ENCODE data around the gene ZFYVE9.
"Not testable (repeated sequence)": the region's sequence is repeated elsewhere in the genome, so short reads cannot be mapped to it uniquely, and the experiment has no call there.

The ZFYVE9 gene

GRCh38 chr1:52192024-52192423 is 50.1 kb downstream of the ZFYVE9 start:
- DNase-seq (ENCODE audit: low read depth): no peak

DNA sequence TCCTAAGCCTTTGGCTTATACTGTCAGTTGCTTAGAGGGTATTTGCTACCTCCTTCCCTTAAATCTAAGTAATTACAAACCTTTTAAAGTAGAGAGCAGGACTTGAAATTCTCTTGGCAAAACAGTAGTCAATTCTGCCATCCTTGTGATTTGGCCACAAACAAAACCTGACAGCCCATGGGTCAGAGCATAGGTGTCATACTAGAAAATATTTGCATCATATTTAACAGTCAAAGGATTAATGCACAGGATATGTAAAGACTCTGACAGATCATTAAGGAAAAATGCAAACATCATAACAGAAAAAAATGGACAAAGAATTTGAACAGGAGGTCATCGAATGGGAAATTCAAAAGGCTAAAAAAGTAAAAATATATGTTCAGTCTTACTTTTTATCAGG is 50.5 kb downstream of the ZFYVE9 start:
- DNase-seq (ENCODE audit: low read depth): no peak

GRCh38 chr1:52193985-52194384 is 52.1 kb downstream of the ZFYVE9 start:
- DNase-seq (ENCODE audit: low read depth): no peak

DNA sequence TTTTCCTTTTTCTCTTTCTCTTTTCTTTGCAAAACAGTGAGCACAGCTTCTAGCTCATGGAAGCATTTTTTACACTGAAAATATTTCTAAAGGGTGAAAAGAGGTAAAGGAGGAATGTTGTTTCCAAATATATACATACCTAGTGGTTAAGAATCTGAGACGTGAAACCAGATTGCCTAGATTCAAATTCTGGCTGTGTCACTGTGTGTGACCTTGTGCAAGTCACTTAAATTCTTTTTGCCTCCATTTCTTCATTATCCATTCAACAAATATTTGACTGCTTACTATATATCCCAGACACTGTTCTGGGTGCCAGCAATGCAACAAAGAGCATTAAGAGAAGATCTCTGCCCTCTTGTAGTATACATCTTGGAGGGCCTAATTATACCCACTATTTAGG is 53.3 kb downstream of the ZFYVE9 start:
- DNase-seq (ENCODE audit: low read depth): no peak

- DNase-seq (ENCODE audit: low read depth): no peak
Observed at GRCh38 chr1:52203935-52204625, 62.2 kb downstream of the ZFYVE9 start.

GRCh38 chr1:52204696-52205095 is 62.8 kb downstream of the ZFYVE9 start:
- no peak for DNase-seq (ENCODE audit: low read depth)

GRCh38 chr1:52206686-52207085 is 64.8 kb downstream of the ZFYVE9 start:
- DNase-seq (ENCODE audit: low read depth): not testable (repeated sequence)

DNA sequence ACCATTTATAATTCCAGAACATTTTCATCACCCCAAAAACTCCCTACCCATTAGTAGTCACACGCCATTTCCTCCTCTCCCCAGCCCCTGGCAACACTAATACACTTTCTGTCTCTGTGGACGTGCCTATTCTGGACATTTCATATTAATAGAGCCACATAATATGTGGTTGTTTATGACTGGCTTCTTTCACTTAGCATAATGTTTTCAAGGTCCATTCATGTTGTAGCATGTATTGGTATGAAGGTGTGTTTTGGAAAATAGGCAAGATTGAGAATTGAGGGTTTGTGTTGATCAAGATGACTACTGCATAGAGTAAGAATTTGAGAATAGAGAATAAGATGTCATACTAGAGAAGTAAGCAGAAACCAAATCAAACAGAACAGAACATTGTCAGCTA is 67.5 kb downstream of the ZFYVE9 start:
- no peak for DNase-seq (ENCODE audit: low read depth)

DNA sequence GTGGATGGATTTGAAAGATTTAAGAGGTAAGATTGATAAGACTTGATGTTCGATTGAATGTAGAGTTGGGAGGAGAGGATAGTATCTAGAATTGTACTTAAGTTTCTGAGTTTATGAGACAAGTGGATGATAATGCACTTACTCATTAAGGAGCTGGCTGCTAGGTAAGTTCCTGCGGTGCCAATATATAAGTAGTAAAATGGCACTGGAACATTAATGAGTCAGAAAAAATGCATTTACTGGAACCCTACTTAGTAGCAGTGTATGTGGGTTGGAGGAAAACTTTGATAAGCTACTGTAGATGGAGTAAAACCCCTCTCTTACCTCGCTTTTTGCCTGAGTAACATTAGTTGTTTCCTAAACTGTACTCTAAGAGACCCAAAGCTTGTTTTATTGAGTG is 68.2 kb downstream of the ZFYVE9 start:
- DNase-seq (ENCODE audit: low read depth): no peak

- no peak for DNase-seq (ENCODE audit: low read depth)
Observed at GRCh38 chr1:52216907-52217458, 75.1 kb downstream of the ZFYVE9 start.

DNA sequence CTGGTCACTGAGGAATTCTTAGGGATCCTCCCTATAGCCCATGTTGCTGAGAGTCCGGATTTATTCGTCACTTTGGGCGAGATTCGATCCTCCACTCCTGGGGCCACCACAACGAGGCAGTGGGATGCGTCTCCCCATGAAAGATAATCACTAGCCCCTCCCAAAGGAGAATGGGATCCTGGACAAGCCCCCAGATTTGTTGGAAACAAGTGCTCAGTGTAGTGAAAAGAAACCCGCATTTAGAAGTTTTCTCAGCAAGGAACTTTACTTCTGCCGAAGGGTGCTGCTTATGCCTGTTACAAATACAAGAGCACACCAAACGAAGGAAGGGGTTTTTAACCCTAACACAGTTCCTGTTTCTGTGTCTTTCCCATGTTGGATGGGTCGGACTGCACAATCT is 83.3 kb downstream of the ZFYVE9 start:
- no peak for DNase-seq (ENCODE audit: low read depth)

DNA sequence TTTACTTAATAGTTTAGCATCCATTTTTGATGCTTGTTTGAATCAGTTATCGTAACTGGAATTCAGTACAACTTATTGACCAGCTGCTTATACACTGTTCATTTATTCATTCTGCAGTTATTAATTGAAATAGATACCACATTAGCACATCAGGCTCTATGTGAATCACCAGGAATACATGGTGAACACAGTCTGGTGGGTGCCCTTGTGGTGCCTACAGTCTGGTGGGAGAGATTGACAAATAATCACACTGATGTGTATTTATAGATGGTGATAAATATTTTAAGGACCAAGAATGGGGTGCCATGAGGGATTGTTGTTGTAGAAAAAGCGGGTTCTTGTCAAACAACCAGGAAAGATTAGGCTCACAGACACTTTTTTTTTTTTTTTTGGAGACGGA is 87.6 kb downstream of the ZFYVE9 start:
- no peak for DNase-seq (ENCODE audit: low read depth)

GRCh38 chr1:52233463-52233862 is 91.6 kb downstream of the ZFYVE9 start:
- DNase-seq (ENCODE audit: low read depth): no peak

GRCh38 chr1:52234014-52234413 is 92.1 kb downstream of the ZFYVE9 start:
- no peak for DNase-seq (ENCODE audit: low read depth)

GRCh38 chr1:52234708-52235107 is 92.8 kb downstream of the ZFYVE9 start:
- DNase-seq (ENCODE audit: low read depth): no peak

- DNase-seq (ENCODE audit: low read depth): no peak
Observed at GRCh38 chr1:52235646-52236045, 93.8 kb downstream of the ZFYVE9 start.

GRCh38 chr1:52237430-52237829 is 95.5 kb downstream of the ZFYVE9 start:
- DNase-seq (ENCODE audit: low read depth): no peak

GRCh38 chr1:52238474-52238873 is 96.6 kb downstream of the ZFYVE9 start:
- no peak for DNase-seq (ENCODE audit: low read depth)

- no peak for DNase-seq (ENCODE audit: low read depth)
Observed at GRCh38 chr1:52238887-52239707, 97.2 kb downstream of the ZFYVE9 start.

DNA sequence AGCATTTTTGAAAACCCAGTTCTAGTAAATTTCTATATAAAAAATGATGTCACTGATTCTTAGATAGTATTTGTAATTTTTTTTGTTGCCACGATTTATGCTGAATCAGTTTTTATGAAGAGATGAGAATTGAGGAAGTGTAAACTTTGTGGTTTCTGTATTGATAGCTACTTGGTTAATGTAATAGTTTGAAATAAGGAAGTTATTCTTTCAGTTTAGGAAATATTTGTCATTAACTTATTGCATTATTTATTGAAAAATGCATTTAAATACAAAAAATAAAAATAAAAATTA is 97.8 kb downstream of the ZFYVE9 start:
- DNase-seq (ENCODE audit: low read depth): no peak

GRCh38 chr1:52240592-52241210 is 98.8 kb downstream of the ZFYVE9 start:
- DNase-seq (ENCODE audit: low read depth): no peak

DNA sequence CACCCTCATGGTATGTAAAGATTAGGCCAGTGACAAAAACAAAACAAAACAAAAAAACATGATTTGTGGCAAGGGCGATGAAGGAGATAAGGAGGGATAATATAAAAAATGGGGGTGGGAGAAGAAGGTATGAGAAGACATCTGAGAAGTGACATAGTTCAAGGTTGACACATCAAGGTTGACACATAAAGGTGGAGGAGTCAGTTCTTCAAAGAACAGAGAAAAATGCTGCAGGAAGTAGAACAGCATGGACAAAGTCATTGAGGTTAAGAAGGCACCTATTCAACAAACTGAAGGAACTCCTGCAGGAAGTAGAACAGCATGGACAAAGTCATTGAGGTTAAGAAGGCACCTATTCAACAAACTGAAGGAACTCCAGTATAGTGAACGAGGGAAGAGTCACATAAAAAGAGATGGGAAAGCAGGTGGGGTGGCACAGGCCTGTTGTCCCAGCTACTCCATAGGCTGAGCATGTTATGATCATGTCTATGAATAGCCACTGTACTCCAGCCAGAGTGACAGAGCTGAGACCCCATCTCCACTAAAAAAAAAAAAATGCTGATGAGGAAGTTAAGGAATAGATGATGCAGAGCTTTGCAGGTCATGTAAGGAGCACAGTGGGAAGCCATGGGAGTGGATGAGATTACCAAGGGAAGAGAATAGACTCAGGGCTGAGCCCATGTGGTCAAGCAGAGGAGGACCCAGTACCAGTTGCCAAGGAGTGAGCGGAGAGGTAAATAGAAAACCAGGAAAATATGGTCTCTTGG is 101.5 kb downstream of the ZFYVE9 start:
- no peak for DNase-seq (ENCODE audit: low read depth)
